Colonic mucosa (tissue), 4 donors: ENCODE measurements around the gene ATXN1. TPM values are rescaled to one million over a fixed set of nuclear protein-coding genes. Genes with fewer than 3 reads are reported as not detected.

ENCODE experiments used
- DNase-seq: peaks from one replicate; pipeline ENCODE4 v3.0.0-alpha.2; 2020
- H3K27ac ChIP-seq: fragments of 200-600 bp; one replicate; pipeline ENCODE4 v1.8.0; 2021
- H3K27me3 ChIP-seq: fragments of 200-600 bp; one replicate; pipeline ENCODE4 v1.8.0; 2021
- H3K36me3 ChIP-seq: fragments of 200-600 bp; one replicate; pipeline ENCODE4 v1.8.0; 2021
- H3K4me1 ChIP-seq: fragments of 200-600 bp; one replicate; pipeline ENCODE4 v1.8.0; 2021; ENCODE audit warnings: mild to moderate bottlenecking
- H3K4me3 ChIP-seq: fragments of 200-600 bp; one replicate; pipeline ENCODE4 v1.8.0; 2021
- H3K9ac ChIP-seq, 2 donors: one replicate each; pipeline ENCODE4 v1.7.0; 2013; ENCODE audit warnings: control low read depth in 2 of 2, low read depth in 2 of 2, low read length in 2 of 2
- H3K9me3 ChIP-seq: fragments of 200-600 bp; one replicate; pipeline ENCODE4 v1.8.0; 2021
- CTCF ChIP-seq: fragments of 200-600 bp; IDR thresholded peaks from one replicate; pipeline ENCODE4 v1.8.0; 2022; ENCODE audit warnings: antibody characterized with exemption, mild to moderate bottlenecking
- intact Hi-C: fragments of 100-400 bp; cut with DNase I; formaldehyde crosslinking; loops from one replicate; pipeline ENCODE4 v1.14.1; 2022
- total RNA-seq, 2 donors: library from RNA; stranded (reverse); fragmentation: NEBNext Ultra II Directional in 1 of 2; extraction: Animal tissue kit (Norgen Biotek cat#: 25700) in 1 of 2; gene quantifications; one replicate each; pipeline ENCODE4 v1.2.1, GENCODE V29; 2021
- donor health status: healthy.
- donor health status: DM: no; HTN: no; CAD: no.
- donor health status: DM: no; HTN: no; CAD: no.

The ATXN1 gene
- total RNA-seq, 2 donors from 2014 or later, result 24.5 to 41.9 TPM

- Histone ChIP-seq H3K9me3 (no peaks in the 10 kb centered on the region), H3K27me3 (no peaks in the 10 kb centered on the region), H3K36me3 (no peaks in the 10 kb centered on the region), H3K4me1 (no peaks in the 10 kb centered on the region), H3K27ac (no peak overlapping the region), H3K4me3 (no peak overlapping the region), H3K9ac (no peak overlapping the region)
- DNase-seq, result no peak
- intact Hi-C loops, result no loop called here
- TF ChIP-seq CTCF, result no peak
Measured at GRCh38 chr6:16716321-16716858, 44.9 kb downstream of the ATXN1 start.

GRCh38 chr6:16713597-16713996 lies 47.7 kb downstream of the ATXN1 start:
- H3K9ac ChIP-seq, result peak overlapping the region in 1 of 2 donors; percentile 4
- TF ChIP-seq CTCF, result no peak
- no peaks in the 10 kb centered on the region for H3K4me1 ChIP-seq
- no peaks in the 10 kb centered on the region for H3K9me3 ChIP-seq
- intact Hi-C loops, result no loop called here
- H3K27me3 ChIP-seq, result no peaks in the 10 kb centered on the region
- no peak overlapping the region for H3K4me3 ChIP-seq
- DNase-seq, result no peak
- H3K36me3 ChIP-seq, result no peaks in the 10 kb centered on the region
- H3K27ac ChIP-seq, result peak overlapping the region; percentile 31

- Histone ChIP-seq H3K27ac (peak overlapping the region; percentile 31), H3K4me1 (no peaks in the 10 kb centered on the region), H3K9ac (peak overlapping the region in 1 of 2 donors; percentile 4), H3K27me3 (no peaks in the 10 kb centered on the region), H3K4me3 (no peak overlapping the region), H3K36me3 (no peaks in the 10 kb centered on the region), H3K9me3 (no peaks in the 10 kb centered on the region)
- TF ChIP-seq CTCF, result no peak
- DNase-seq, result no peak
- intact Hi-C loops, result no loop called here
Measured at GRCh38 chr6:16712931-16713484, 48.3 kb downstream of the ATXN1 start.

- no peak overlapping the region for H3K9ac ChIP-seq
Measured at GRCh38 chr6:16712255-16712930, 48.9 kb downstream of the ATXN1 start.

More at GRCh38 chr6:16712255-16712930, 48.9 kb downstream of the ATXN1 start:
- no peaks in the 10 kb centered on the region for H3K9me3 ChIP-seq
- no peak for DNase-seq
- TF ChIP-seq CTCF, result no peak
- H3K4me1 ChIP-seq, result no peaks in the 10 kb centered on the region
- H3K4me3 ChIP-seq, result no peak overlapping the region
- H3K27me3 ChIP-seq, result no peaks in the 10 kb centered on the region
- H3K36me3 ChIP-seq, result no peaks in the 10 kb centered on the region
- intact Hi-C loops, result no loop called here
- peak overlapping the region; percentile 31 for H3K27ac ChIP-seq
